Activated CD4-positive, CD25-positive, alpha-beta regulatory T cell treated with anti-CD3 and anti-CD28 coated beads, Interleukin-2, amount 50 U/mL, for 16 hours (primary cell): ENCODE data around the gene FGFR2.
"Not testable (repeated sequence)": the region's sequence is repeated elsewhere in the genome, so short reads cannot be mapped to it uniquely, and the experiment has no call there.

ENCODE experiments used
- DNase-seq: peaks from one replicate; pipeline ENCODE4 v3.0.0-alpha.2; 2020; ENCODE audit warnings: low read depth, low spot score

Gene FGFR2

GRCh38 chr10:121524157-121524817 is 74.0 kb downstream of the FGFR2 start:
- DNase-seq = no peak

DNA sequence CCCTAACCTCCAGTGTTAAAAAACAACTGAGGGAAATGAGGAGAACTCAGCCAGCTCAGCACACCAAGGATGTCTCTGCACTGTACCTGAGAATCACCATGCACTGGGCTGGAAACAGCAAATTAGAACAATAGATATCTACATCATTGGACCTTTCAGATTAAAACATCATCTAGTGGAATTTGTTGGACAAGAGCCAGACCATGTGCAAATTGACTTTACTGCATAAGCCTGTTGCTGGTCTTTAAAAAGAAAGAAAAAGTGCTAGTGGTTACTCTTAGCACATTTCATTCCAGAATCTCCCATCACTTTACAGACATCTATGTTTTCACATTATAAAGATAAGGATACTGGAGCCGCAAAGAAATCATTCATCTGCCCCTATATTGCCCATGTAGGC is 75.4 kb downstream of the FGFR2 start:
- DNase-seq = no peak

DNA sequence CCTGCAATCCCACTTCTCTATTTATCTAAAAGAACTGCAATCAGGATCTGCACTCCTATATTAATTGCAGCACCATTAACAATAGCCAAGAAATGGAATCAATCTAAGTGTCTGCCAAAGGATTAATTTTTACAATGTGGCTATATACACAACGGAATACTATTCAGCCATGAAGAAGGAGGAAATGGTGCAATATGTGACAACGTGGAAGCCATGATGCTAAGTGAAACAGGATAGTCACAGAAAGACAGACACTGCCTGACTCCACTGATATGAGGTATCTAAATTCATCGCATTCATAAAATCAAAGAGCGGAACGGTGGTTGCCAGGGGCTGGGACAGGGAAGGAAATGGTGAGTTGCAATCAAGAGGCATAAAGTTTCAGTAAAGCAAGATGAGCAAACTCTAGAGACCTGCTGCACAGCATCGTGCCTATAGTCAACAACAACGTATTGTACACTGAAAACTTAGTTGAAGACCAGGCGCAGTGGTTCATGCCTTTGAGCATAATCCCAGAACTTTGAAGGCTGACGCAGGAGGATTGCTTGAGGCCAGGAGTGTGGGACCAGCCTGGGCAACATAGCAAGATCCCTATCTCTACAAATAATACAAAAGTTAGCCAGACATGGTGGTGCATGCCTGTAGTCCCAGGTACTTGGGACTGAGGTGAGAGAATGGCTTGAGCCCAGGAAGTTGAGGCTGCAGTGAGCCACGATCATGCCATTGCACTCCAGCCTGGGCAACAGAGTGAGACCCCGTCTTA is 76.3 kb downstream of the FGFR2 start:
- no peak for DNase-seq

DNA sequence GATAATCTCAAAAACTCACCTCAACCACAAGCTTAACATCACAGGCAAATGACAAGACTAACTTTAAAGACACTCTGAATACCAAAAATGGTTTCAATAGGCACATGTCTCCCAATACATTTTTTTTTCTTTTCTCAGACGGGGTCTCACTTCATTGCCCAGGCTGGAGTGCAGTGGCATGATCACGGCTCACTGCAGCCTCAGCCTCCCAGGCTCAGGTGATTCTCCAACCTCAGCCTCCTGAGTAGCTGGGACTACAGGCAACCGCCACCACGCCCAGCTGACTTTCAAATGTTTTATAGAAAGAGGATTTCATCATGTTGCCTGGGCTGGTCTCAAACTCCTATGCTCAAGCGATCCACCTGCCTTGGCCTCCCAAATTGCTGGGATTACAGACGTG is 77.7 kb downstream of the FGFR2 start:
- not testable (repeated sequence) for DNase-seq

- no peak for DNase-seq
Observed at GRCh38 chr10:121519901-121520493, 78.2 kb downstream of the FGFR2 start.

GRCh38 chr10:121519411-121519810 is 78.8 kb downstream of the FGFR2 start:
- DNase-seq = no peak

GRCh38 chr10:121518333-121518732 is 79.9 kb downstream of the FGFR2 start:
- no peak for DNase-seq

DNA sequence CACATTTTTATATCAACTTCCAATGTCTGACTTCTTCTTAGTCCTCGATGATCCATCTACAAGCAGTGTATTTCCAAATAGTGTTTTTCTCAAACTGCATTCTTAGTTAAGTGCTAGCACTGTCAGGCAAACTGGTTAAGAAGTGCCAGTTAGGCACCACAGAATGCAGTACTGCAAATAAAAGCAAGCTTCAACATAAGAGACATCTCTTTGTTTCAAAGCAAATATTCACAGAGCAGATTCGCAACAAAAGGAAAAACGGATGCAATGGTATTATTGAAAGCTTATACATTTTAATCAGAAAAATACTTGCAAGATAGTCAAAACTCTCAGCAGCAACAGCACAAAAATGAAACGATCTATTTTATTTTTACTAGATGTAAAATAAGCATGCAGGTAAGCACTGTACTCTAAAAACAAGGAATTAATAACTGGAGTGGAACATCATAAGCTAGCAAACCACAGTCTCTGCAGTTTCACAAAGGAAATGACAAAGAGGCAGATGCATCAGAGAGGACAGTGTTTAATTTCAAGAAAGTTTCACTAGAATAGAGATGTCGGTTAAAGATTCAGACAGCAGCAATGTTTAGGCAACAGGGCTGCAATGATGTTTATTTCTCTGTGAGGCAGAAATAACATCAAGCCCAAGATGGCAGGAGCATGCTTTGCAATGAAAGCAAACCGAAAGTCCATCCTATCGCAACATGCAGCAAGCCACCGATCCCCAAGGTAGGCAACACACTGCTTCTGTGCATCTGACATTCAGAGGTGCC is 82.0 kb downstream of the FGFR2 start:
- DNase-seq = no peak

DNA sequence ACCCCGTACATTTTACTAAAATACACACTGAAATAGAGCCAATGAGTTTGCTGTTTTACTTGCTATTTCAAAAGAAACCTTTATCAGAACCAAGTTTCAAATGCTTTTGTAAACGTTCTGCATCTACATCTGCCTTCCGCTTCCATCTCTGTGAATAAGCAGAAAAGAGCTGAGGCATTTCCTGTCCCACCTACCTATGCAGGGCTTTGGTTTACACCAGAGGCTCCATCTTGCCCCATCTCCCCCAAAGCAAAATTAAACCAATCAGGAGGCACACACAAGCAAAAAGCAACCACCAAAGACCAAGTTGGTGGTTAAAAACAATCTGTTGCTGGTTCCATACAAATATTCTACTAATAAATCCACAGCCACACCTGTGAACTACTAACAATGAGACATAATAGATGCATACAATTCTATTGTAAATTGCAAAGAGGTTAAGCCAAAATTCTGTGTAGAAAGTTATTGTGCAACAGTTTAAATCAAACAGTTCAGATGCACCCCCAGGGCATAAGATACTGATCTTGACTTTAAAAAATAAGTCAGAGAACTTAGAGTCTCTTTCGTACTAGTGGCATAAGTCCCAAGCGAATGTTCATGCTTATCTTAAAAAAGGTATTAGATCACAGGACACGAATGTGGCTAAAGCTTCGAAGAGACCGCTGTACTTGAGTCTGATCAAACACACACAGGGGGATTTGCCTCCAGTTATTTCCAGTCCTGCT is 83.9 kb downstream of the FGFR2 start:
- DNase-seq = no peak

- DNase-seq = no peak
Observed at GRCh38 chr10:121511943-121512342, 86.3 kb downstream of the FGFR2 start.

- DNase-seq = no peak
Observed at GRCh38 chr10:121511460-121511859, 86.8 kb downstream of the FGFR2 start.

DNA sequence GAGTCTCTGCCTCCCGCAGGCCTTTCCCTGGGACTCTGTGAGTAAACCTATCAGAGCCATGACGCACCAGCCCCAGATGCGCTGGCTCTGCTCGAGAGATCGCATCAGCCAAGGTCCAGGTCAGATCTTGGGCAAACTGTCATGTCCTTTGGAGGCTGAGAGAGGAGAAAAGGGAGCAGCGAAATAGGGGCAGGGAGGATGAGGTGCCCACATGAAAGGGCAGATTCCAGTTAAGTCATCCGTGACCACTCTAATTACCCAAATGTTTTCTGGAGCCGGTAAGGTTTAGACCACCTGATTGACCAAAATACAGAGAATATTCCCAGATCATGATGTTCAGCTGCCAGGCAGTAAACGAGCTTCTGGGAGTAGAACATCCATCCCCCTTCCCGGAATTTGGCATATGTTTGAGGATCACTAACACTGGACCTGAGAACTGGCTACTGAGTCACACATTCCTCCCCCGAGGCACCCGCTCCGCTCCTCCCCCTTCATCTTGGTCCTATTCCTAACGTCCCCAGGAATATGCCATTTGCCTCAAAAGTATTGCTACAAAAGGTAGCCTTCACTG is 88.0 kb downstream of the FGFR2 start:
- no peak for DNase-seq

DNA sequence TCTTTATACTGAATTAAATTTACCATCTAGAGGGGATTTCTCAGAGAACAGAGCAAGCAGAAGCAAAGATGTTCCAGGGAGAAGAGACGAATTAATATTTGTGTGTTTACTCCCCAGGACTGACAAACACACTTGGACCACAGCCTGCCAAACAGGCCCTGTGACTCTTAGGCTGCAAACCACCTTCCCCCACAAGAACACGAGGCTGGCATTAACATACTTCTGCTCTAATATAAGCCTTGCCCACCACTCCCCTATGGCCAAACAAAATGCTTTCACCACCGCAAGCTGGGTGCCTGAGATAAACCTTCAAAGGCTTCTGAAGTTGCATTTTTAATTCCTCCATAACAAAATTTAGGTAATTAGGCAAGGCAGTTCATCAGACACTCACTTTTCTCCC is 88.4 kb downstream of the FGFR2 start:
- DNase-seq = no peak

- DNase-seq = no peak
Observed at GRCh38 chr10:121509112-121509511, 89.1 kb downstream of the FGFR2 start.

DNA sequence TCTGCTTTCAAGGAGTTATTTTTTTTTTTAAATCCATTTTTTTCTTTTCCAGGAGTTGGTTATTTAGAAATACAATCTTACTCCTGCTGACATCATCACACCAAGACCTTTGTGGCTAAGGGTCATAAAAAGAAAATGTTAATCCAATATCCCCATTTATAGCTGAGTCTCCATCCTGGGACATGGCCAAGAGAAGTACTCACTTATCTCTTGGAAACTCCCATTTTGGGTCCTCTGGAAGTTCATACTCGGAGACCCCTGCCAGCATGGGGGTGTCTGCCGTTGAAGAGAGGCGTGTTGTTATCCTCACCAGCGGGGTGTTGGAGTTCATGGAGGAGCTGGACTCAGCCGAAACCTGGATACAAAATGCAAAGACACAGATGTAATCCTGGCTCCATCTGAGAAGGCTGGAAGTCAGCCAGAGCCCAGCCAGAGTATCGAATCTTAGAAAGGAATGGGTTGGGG is 94.6 kb downstream of the FGFR2 start:
- no peak for DNase-seq

DNA sequence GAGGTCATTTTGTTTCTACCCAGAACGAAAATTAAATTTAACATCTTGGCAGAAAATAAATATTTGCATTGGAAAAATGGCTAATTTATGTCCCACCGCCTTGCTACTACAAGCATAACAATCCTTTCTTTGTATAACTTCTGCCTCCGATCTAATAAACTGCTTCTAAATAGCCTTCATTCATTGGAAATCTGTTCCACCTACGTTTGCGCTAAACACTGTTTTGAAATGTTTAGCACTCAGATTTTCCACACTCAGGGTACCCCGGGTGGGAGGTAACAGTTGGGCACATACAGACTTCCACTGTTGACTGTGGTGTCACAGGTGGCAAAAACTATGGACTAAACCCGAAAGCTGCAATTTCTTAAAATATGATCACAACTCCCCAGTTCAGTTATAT is 96.4 kb downstream of the FGFR2 start:
- no peak for DNase-seq

DNA sequence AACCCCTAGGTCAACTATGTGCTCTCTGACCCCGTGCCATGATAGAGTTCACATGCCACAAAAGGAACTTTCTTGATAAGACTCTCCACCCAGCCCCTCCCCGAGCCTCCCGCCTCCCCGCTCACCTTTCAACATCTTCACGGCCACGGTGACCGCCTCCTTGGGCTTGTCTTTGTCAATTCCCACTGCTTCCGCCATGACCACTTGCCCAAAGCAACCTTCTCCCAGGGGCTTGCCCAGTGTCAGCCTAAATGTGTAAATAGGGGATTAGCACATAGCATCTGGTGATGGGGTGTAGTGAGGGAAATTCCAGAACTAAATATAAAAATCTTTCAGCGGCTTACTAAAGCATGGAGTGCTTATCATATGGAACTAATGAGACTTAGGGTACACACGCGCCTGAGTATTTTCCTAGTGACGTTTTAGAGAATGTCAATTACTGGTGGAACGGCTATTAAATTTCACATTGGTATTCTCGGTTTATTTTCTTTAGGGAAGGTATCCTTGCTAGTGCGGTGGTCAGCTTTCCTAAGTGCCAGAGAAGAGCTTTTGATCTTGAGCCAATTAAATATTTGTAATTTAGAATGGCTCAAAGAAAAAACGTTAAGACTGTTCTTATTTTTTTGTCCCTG is 97.4 kb downstream of the FGFR2 start:
- no peak for DNase-seq

DNA sequence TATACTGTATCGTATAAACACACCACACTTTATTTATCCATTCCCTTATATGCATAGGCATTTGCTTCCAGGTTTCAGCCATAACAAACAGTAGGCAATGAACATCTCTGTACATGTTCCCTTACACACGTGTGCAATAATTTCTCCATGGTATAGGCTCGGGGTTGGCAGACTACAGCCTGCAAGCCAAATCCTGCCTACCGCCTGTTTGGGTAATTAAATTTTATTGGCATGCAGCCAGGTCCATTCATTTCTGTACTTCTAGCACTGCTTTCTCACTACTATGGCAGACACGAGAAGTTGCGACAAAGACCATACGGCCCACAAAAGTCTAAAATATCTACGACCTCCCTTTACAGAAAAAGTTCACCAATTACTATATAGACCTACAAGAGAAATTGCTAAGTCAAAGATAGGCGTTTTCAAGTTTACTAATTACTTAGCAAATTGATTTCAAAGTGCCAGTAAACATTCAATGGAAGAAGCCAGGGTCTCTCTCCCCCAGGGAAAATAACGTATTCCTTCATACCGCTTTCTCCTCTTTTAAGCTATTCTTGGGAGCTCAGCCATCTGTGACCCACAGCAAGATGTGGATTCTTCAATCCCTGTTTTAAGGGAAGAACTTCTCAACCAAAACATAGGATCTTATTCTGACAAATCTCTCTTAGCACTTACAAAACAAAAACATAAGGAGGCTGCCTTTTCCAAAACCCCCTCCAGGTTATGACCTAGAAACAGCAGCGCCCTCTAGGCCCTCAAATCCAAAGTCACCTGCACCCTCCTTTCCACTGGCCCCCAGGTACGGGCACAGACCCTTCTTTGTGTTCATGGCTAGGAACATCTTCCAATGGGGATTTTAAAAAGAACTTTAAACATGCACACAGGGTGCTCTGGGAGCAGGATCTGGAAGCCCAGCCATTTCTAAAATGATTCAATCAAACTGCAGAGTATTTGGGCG is 100.5 kb downstream of the FGFR2 start:
- DNase-seq = no peak

GRCh38 chr10:121495719-121496118 is 102.5 kb downstream of the FGFR2 start:
- DNase-seq = no peak
